KOPT-K1 (cell line): ENCODE results near the gene TGFBR3.

Experiments used
- H3K27ac ChIP-seq: fragments of 200-600 bp; sonication (generic); 2 replicates; pipeline ENCODE4 v1.5.1; 2016; ENCODE audit warnings: antibody characterized with exemption, mild to moderate bottlenecking, low read depth, low read length; ENCODE audit not compliant: poor library complexity, severe bottlenecking
- H3K36me3 ChIP-seq: fragments of 200-600 bp; sonication (generic); 2 replicates; pipeline ENCODE4 v1.5.1; 2017; ENCODE audit warnings: antibody characterized with exemption, mild to moderate bottlenecking, low read length, moderate library complexity; ENCODE audit not compliant: insufficient read depth
- H3K9me3 ChIP-seq: fragments of 200-600 bp; sonication (generic); 2 replicates; pipeline ENCODE4 v1.5.1; 2017; ENCODE audit warnings: antibody characterized with exemption, low read length, mild to moderate bottlenecking; ENCODE audit not compliant: insufficient read depth, poor library complexity, severe bottlenecking

TGFBR3 gene

DNA sequence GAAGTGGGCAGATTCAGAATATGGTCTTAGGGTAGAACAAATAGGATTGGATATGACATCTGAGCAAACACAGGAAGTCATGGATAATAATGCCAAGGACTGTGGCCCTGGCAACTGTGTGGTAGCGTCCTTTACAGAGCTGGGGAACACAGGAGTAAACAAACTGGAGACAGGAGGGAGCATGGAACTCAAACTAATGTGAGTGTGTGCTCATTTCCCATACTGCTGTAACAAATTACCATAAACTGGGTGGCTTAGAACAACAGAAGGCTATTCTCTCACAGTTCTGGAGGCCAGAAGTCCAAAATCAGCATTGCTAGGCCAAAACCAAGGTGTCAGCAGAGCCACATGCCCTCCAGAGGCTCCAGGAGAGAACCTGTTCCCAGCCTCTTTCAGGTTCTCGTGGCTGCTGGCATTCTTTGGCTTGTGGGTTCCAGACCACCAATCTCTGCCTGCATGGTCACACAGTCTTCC, 106.4 kb downstream of the TGFBR3 start:
- Histone ChIP-seq H3K27ac (no peak overlapping the region), H3K9me3 (no peaks in the 10 kb centered on the region), H3K36me3 (no peaks in the 10 kb centered on the region)

DNA sequence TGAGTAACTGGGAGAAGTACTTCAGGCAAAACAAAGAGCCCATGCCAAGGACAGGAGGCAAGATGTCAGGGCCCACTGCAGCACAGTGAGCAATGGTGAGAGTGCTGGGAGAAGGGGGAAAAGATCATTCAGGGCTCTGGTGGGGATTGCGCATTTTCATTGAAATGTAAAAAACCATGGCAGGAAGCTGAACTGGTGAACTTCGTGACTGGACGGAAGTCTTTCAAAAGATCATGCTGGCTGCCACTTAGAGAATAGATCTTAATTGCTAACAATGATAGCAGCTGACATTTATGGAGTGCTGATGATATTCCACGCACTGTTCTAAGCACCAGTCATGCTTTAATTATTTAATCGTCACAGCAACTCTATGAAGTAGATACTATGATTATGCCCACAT, 107.0 kb downstream of the TGFBR3 start:
- no peaks in the 10 kb centered on the region for H3K36me3 ChIP-seq
- H3K9me3 ChIP-seq: no peaks in the 10 kb centered on the region
- H3K27ac ChIP-seq: no peak overlapping the region

DNA sequence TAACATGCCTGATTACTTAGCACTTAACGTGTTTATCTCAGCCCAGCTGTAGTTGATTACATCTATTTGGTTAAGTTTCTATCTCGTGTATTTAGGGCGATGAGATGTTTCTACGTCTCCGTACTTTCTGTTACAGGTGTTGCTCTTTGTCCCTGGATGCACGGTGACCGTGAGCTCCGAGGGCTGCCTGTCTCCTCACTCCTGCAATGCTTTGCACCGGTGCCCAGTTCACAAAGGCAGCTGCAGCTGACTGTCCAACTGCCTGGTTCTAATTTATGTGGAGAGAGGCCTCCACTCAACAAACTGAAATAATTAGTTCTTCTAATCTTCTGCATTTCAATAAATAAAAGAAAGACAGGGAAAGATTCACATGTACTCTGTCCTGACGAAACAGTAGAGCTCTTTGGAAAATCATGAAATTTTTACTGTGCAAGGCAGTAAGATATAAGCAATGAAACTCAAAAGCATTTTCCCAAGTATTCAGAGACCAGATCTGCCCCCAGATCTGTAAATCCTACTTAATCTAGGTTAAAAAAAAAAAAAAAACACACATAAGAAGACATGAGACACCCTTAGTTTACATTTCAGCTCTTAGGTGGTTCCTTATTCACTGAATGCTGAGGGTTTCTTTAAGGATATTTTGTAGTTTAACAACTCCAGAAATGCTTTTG, 108.2 kb downstream of the TGFBR3 start:
- H3K9me3 ChIP-seq: no peaks in the 10 kb centered on the region

DNA sequence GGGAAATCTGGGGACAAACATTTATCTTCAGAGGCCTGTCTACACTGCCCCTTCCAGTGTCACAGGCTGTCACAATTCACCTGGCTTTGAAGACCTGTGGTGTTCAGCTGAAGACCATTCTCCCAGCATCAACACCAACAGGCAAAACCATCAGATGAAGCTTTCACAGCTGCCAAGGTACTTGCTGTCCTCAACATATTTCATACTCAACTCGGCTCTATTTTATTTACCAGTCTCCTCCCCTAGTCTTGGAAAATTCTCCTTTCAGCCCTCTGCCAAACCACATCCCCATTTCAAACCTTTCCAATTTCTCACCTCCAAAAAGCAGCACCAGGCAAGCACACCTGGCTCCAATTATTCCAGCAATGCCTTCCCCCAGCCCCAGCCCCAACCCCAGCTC, 108.8 kb downstream of the TGFBR3 start:
- Histone ChIP-seq H3K27ac (no peak overlapping the region), H3K9me3 (no peaks in the 10 kb centered on the region), H3K36me3 (no peaks in the 10 kb centered on the region)

More for the DNA sequence above, 108.2 kb downstream of the TGFBR3 start:
- Histone ChIP-seq H3K27ac (no peak overlapping the region), H3K36me3 (no peaks in the 10 kb centered on the region)

DNA sequence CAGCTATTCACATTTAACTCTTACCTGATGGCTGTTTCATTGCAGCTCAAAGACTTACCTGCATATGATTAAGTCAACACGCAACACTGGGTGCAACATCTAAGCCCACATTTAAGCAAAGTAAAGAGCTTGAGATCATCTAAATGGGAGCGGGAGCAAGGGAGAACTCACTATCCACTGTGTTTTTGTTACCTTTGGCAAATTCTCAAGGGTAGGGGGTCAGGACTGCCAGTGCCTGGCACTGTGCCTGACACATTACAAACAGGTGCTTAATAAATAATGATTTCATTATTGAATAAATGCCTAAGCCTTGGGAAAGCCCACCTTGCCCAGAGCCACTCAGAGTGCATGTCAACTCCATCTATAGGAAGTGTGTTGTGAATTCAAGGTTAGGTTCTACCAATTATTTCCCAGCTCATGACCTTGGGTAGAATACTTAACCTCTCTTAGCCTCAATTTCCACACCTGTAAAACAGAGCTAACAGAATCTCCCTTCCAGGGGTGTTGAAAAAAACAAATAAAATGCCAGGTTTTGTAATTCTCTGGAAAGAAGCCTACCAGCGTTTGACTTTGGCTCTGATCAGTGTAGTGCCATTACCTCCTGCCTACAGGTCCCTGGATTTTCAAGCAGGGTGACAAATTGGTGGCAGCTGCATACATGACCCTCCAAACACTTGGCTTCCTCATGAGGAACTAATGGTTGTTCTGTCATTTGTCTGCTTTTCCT, 109.7 kb downstream of the TGFBR3 start:
- H3K27ac ChIP-seq: no peak overlapping the region
- H3K9me3 ChIP-seq: no peaks in the 10 kb centered on the region
- H3K36me3 ChIP-seq: no peaks in the 10 kb centered on the region

DNA sequence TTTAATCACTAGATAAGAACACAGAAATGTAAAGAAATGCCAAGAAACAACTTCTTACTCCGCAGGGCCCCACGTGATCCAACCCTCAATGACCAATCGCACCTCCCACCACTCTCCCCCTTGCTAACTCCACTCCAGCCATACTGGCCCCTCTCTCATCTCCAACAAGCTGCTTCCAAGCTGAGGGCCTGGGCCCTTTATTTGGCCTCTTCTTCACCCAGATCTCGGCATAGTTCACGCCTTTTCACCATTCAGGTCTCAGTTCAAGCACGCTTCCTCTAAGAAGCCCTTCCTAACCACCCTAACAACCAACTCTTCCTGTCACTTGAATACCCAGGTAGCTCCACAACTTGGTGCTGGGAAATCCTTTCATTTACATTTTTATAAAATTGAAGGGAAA, 110.7 kb downstream of the TGFBR3 start:
- Histone ChIP-seq H3K36me3 (no peaks in the 10 kb centered on the region), H3K27ac (no peak overlapping the region), H3K9me3 (no peaks in the 10 kb centered on the region)

DNA sequence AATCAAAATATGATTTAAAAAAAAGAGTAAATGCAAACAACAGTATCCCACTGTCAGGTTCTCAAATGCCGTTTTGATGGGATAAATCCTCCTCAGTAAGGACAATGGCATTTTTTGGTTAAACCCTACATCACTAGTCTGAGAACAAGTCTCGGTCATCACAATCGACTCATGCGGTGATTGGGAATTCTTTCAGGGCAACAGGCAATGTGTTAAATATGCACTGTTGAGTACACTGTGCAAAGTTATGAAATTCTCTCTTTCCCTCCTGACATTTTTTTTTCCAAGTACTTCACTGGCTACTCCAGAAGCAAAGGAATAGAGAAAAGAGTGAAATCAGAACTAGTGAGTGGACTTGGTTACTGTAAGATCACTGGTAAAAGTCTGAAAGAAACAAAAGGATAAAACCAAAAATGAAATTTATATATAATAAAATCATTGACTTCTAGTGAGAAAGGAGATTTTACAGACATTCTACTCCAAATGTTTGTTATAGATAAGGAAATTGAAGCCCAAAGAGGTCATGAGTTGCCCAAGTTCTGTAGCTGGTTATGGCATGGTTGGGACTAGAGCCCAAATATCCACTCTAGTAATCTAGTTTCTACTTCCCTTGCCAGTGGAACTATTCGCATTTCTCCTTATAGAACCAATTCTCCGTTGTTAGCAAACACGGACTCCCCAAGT, 111.3 kb downstream of the TGFBR3 start:
- no peaks in the 10 kb centered on the region for H3K36me3 ChIP-seq
- H3K9me3 ChIP-seq: no peaks in the 10 kb centered on the region
- H3K27ac ChIP-seq: no peak overlapping the region

DNA sequence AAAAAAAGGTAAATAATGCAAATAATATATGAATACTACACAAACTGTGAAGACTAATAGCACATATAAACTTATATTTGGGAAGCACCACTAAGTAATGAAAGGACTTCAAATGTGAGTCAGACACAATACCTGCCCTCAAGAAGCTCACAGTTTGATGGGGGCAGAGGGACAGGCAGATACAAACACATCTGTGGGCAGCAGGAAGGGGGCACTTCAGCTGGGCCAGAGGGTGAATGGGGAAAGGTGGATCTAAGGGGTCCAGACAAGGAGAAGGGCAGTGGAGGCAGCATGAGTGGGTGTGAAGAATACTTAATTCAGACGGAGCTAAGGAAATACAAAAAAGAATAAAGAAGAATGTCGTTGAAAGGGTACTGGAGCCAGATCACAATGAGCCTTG, 114.2 kb downstream of the TGFBR3 start:
- Histone ChIP-seq H3K27ac (no peak overlapping the region), H3K36me3 (no peaks in the 10 kb centered on the region)

DNA sequence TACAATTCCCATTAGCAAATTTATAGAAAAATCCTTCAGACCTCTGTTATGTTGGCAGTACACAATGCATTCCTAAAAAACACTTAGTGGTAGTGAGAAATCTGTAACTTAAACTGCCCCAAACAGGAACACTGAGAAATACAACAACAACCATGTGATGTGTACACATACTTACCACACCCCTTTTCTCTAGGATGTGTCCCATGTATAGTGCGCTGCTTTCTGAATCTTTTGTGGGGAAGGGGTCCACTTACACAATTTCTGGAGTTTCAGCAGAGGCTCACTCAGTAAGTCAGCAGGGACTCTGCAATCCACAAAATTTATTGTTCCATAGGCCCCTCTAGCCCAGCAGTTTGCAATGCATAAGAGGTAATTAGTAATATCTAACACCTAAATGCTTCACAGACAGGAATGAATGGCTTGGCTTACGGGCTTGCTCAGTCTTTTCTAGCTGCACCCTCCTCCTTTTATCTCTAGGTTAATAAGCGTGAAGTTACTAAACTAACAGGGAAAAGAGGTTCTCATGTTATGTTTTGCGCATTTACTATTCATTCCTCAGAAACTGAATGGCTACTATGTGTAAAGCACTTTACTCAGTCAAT, 115.2 kb downstream of the TGFBR3 start:
- Histone ChIP-seq H3K9me3 (no peaks in the 10 kb centered on the region), H3K36me3 (no peaks in the 10 kb centered on the region), H3K27ac (no peak overlapping the region)

More for the DNA sequence above, 114.2 kb downstream of the TGFBR3 start:
- H3K9me3 ChIP-seq: no peaks in the 10 kb centered on the region

DNA sequence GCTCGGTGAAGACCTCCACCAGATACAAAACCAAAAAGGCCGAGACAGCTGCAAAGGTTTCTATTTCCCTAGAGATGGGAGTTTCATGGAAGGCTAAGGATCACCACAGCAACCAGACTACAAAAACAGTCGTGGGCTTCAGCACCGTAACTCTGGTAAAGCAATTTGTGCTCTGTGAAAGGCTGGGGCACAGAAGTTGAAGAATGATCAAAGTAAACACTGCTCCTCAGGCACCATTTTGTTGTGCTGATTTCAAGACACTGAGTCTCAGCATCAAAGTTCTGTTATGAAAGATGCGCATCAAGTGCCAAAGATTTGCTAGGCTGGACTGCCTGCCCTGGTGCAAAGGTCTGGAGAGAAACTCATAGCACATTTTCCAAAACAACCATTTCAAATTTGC, 116.2 kb downstream of the TGFBR3 start:
- Histone ChIP-seq H3K36me3 (no peaks in the 10 kb centered on the region), H3K27ac (no peak overlapping the region), H3K9me3 (no peaks in the 10 kb centered on the region)

DNA sequence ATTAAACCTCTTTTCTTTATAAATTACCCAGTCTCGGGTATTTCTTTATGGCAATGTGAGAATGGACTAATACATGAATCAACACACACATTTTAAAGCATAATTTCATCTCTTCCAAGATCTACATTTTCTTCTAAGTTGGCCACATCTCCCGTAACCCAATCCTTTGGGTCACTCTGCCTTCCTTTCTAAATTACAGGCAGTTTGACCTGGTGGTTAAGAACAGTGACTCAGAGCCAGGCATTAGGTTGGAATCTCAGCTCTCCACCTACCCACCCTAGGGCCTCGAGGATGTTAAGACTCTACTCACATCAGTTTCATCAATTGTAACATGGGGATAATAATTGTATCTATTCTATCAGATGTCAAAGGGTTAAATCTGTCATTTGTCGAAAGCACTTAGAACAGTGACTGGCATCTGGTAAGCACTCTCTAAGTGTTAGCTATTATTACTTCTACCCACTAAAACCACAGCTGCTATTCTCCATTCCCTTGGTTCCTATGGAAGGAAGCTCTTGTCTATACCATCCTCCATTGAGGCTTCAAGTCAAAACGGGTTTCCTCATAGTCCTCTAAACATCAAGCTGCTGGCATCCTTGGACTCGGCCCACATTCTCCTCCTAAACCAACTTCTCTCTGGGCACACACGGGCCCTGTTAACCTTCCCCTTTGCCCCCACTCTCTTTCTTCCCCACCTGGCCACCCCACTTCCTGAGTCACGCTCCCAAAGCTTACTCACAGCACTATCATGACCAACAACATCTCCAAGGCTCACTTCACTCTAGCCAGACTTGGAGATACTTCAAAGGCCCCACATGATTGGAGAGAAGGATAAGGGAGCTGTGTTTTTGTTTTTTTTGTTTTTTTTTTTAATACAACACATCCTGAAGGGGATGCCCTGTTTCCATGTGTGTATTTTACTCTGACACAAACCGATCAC, 116.9 kb downstream of the TGFBR3 start:
- Histone ChIP-seq H3K9me3 (no peaks in the 10 kb centered on the region), H3K27ac (no peak overlapping the region), H3K36me3 (no peaks in the 10 kb centered on the region)

DNA sequence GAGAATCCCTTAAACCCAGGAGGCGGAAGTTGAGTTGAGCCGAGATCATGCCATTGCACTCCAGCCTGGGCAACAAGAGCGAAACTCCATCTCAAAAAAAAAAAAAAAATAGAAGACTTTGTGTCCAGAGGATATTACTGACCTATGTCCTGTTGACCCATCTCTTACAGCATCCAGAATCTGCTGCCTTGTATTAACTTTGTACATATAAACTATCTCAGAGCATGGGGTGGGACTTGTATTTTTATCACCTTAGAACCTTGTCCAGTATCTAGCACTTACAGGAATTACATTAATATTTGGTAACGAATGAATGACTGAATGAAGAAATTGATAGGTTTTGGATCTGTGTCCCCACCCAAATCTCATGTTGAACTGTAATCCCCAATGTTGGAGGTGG, 117.8 kb downstream of the TGFBR3 start:
- H3K36me3 ChIP-seq: no peaks in the 10 kb centered on the region
- no peak overlapping the region for H3K27ac ChIP-seq
- H3K9me3 ChIP-seq: no peaks in the 10 kb centered on the region

DNA sequence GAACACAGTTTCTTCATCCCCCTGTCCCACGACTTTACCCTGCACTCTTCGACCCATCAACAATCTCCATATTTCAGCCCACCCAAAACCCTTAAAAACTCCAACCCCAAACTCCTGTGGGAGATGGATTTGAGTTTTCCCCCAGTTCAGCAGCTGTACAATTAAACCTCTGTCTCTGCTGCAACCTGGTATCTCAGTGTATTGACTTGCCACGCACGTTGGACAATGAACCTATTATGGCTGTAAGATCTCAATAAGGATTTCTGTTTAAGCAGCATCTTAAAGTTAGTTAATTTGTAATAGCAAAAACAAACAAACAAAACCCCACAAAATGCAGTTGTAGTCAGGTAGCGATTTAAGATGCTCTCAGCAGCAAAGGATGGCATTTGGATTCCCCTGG, 119.1 kb downstream of the TGFBR3 start:
- Histone ChIP-seq H3K9me3 (no peaks in the 10 kb centered on the region), H3K36me3 (no peaks in the 10 kb centered on the region), H3K27ac (no peak overlapping the region)

DNA sequence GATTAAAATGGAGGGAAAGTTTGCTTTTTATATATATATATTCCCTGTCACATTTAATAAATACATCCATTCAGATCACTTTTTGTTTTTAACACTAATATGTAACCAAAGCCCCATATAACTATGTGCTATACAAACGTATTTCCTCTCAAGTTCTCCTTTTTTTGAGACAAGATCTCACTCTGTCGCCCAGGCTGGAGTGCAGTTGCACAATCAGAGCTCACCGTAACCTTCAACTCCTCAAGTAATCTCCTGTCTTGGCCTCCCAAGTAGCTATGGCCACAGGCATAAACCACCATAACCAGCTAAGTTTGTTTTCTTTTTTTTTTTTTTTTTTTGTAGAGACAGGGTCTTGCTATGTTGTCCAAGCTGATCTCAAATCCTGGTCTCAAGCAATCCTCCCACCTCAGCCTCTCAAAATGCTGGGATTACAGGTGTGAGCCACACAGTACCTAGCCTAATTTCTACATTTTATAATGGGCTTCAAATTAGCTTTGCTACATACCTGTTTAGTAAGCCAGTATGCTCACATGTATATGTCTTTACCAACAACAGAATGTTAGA, 120.0 kb downstream of the TGFBR3 start:
- Histone ChIP-seq H3K9me3 (no peaks in the 10 kb centered on the region), H3K36me3 (no peaks in the 10 kb centered on the region), H3K27ac (no peak overlapping the region)
